ENCODE measurements around the gene CACNA1C.

DNA sequence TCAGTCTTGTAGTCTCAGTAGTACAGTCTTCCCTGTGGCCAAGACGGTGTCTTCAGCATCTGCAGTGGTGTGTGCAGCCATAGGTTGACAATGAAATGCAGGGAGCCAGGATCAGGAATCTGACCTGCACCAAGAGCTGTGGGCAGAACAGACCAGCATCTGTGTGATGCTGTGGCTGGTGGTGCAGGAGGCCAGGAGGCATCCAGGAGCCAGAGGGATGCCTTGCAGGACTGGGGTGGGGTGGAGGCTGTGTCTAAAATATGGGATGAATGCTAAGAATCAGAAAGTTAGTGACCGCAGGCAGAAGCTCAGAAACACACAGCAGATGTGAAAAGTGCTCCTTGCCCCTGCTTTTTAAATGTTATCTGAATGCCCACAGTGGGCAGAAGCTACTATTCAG lies 209.7 kb downstream of the CACNA1C start:
- no peak for TF ChIP-seq CTCF (conservative IDR thresholded peaks at IDR 0.05; ENCODE audit: low read depth, low read length)
- no peak for TF ChIP-seq EZH2 (IDR thresholded peaks at IDR 0.05; ENCODE audit: borderline replicate concordance, low read depth, low read length, poor library complexity, severe bottlenecking)

All from A673 (cell line).